Esophagus squamous epithelium (tissue), 4 donors: ENCODE results near the gene PRR14.

Experiments
- CTCF ChIP-seq, 6 experiments: fragments of 450-650 bp in 4 of 6; fragments of 200-600 bp in 2 of 6; sonication (generic) in 2 of 6; IDR thresholded peaks; one replicate each; pipeline ENCODE4 v1.5.1; 2016 to 2019; ENCODE audit warnings: antibody characterized with exemption in 6 of 6, mild to moderate bottlenecking in 4 of 6, moderate library complexity in 4 of 6
- POLR2A ChIP-seq, 4 donors: fragments of 450-650 bp; IDR thresholded peaks; one replicate each; pipeline ENCODE4 v1.6.1; 2017; ENCODE audit warnings: antibody characterized with exemption in 4 of 4, mild to moderate bottlenecking in 4 of 4, moderate library complexity in 3 of 4

GRCh38 chr16:30677931-30678585, 27.3 kb downstream of the PRR14 start:
- TF ChIP-seq POLR2A (IDR thresholded peaks at IDR 0.05), result no peak
- no peak for TF ChIP-seq CTCF (IDR thresholded peaks at IDR 0.05)
